H9 (cell line): ENCODE measurements around the gene GDPD2. TPM values are rescaled to one million over a fixed set of nuclear protein-coding genes. Genes with fewer than 3 reads are reported as not detected.

Source experiments
- DNase-seq: peaks from one replicate; pipeline ENCODE4 v3.0.0-alpha.2; 2017
- H2AFZ ChIP-seq: one replicate; pipeline ENCODE4 v1.6.1; 2013; ENCODE audit warnings: mild to moderate bottlenecking, low read length, control low read depth, moderate library complexity
- H2AK5ac ChIP-seq: 2 replicates; pipeline ENCODE4 v1.6.1; 2013; ENCODE audit warnings: low read length, control low read depth, mixed read lengths; ENCODE audit not compliant: insufficient read length
- H2BK120ac ChIP-seq: one replicate; pipeline ENCODE4 v1.6.1; 2013; ENCODE audit warnings: low read depth, mild to moderate bottlenecking, low read length, control low read depth, inconsistent platforms; ENCODE audit not compliant: poor library complexity, severe bottlenecking
- H2BK12ac ChIP-seq: 2 replicates; pipeline ENCODE4 v1.6.1; 2013; ENCODE audit warnings: low read length, control low read depth, mixed read lengths, low read depth; ENCODE audit not compliant: insufficient read length
- H2BK15ac ChIP-seq: 2 replicates; pipeline ENCODE4 v1.6.1; 2013; ENCODE audit warnings: low read depth, low read length, control low read depth
- H2BK20ac ChIP-seq: one replicate; pipeline ENCODE4 v1.6.1; 2013; ENCODE audit warnings: low read depth, mild to moderate bottlenecking, low read length, control low read depth, inconsistent platforms; ENCODE audit not compliant: poor library complexity, severe bottlenecking
- H2BK5ac ChIP-seq: 2 replicates; pipeline ENCODE4 v1.6.1; 2013; ENCODE audit warnings: low read length, control low read depth, mixed read lengths; ENCODE audit not compliant: insufficient read length
- H3K14ac ChIP-seq: 2 replicates; pipeline ENCODE4 v1.6.1; 2013; ENCODE audit warnings: low read length, control low read depth; ENCODE audit not compliant: insufficient read depth
- H3K18ac ChIP-seq: 2 replicates; pipeline ENCODE4 v1.6.1; 2013; ENCODE audit warnings: low read depth, mild to moderate bottlenecking, mixed read lengths, low read length, control low read depth; ENCODE audit not compliant: insufficient read length
- H3K23ac ChIP-seq: 2 replicates; pipeline ENCODE4 v1.6.1; 2013; ENCODE audit warnings: low read length, control low read depth, mixed read lengths, low read depth; ENCODE audit not compliant: insufficient read length
- H3K23me2 ChIP-seq: 2 replicates; pipeline ENCODE4 v1.6.1; 2013; ENCODE audit warnings: low read depth, mild to moderate bottlenecking, mixed read lengths, low read length, control low read depth; ENCODE audit not compliant: insufficient read length, poor library complexity, severe bottlenecking
- H3K27ac ChIP-seq: 2 replicates; pipeline ENCODE4 v1.5.1; 2013; ENCODE audit warnings: low read length, control low read depth, mixed read lengths, low read depth; ENCODE audit not compliant: insufficient read length
- H3K27me3 ChIP-seq: 2 replicates; pipeline ENCODE4 v1.6.1; 2013; ENCODE audit warnings: low read length, control low read depth, inconsistent platforms; ENCODE audit not compliant: insufficient read depth
- H3K4ac ChIP-seq: 2 replicates; pipeline ENCODE4 v1.6.1; 2013; ENCODE audit warnings: low read depth, mild to moderate bottlenecking, control low read depth, inconsistent platforms, low read length, moderate library complexity
- H3K4me1 ChIP-seq: 2 replicates; pipeline ENCODE4 v1.6.1; 2013; ENCODE audit warnings: low read length, control low read depth, inconsistent platforms; ENCODE audit not compliant: insufficient read depth
- H3K4me2 ChIP-seq: 2 replicates; pipeline ENCODE4 v1.6.1; 2013; ENCODE audit warnings: low read length, control low read depth, mixed read lengths; ENCODE audit not compliant: insufficient read length, insufficient read depth
- H3K56ac ChIP-seq: 2 replicates; pipeline ENCODE4 v1.6.1; 2013; ENCODE audit warnings: low read depth, mild to moderate bottlenecking, mixed read lengths, low read length, control low read depth; ENCODE audit not compliant: insufficient read length
- H3K79me1 ChIP-seq: 2 replicates; pipeline ENCODE4 v1.6.1; 2013; ENCODE audit warnings: low read depth, mild to moderate bottlenecking, moderate library complexity, low read length, control low read depth, inconsistent platforms; ENCODE audit not compliant: insufficient read depth, poor library complexity, severe bottlenecking
- H3K79me2 ChIP-seq: 2 replicates; pipeline ENCODE4 v1.6.1; 2013; ENCODE audit warnings: low read length, control low read depth, inconsistent platforms; ENCODE audit not compliant: insufficient read depth
- H3K9ac ChIP-seq: 2 replicates; pipeline ENCODE4 v1.6.1; 2013; ENCODE audit warnings: low read length, control low read depth, mixed read lengths; ENCODE audit not compliant: insufficient read length; ENCODE audit errors: extremely low read depth
- H3K9me3 ChIP-seq: one replicate; pipeline ENCODE4 v1.6.1; 2013; ENCODE audit warnings: low read depth, low read length, inconsistent platforms; ENCODE audit not compliant: control insufficient read depth
- H3T11ph ChIP-seq: one replicate; pipeline ENCODE4 v1.6.1; 2013; ENCODE audit warnings: mild to moderate bottlenecking, low read length, control low read depth, inconsistent platforms
- H4K20me1 ChIP-seq: one replicate; pipeline ENCODE4 v1.6.1; 2013; ENCODE audit not compliant: control insufficient read depth, insufficient read length, insufficient read depth
- H4K5ac ChIP-seq: 2 replicates; pipeline ENCODE4 v1.6.1; 2013; ENCODE audit warnings: low read depth, mild to moderate bottlenecking, mixed read lengths, low read length, control low read depth; ENCODE audit not compliant: insufficient read length
- H4K8ac ChIP-seq: replicated peaks from 2 replicates; pipeline ENCODE4 v1.6.1; 2013; ENCODE audit warnings: low read length, control low read depth, mixed read lengths, low read depth; ENCODE audit not compliant: insufficient read length
- H4K91ac ChIP-seq: 2 replicates; pipeline ENCODE4 v1.6.1; 2013; ENCODE audit warnings: low read depth, mild to moderate bottlenecking, moderate library complexity, mixed read lengths, low read length, control low read depth; ENCODE audit not compliant: insufficient read length
- H3K27ac Mint-ChIP-seq, 3 experiments: 2 replicates in 2 of 3; 3 replicates in 1 of 3; pipeline ENCODE4 v1.8.0; 2020 to 2021; ENCODE audit warnings: mixed read lengths in 3 of 3, mild to moderate bottlenecking in 1 of 3, moderate library complexity in 1 of 3
- H3K27me3 Mint-ChIP-seq: 2 replicates; pipeline ENCODE4 v1.8.0; 2021; ENCODE audit warnings: low read depth, mild to moderate bottlenecking, moderate library complexity, mixed read lengths
- H3K36me3 Mint-ChIP-seq, 3 experiments: 2 replicates in 2 of 3; 3 replicates in 1 of 3; pipeline ENCODE4 v1.8.0; 2020 to 2021; ENCODE audit warnings: low read depth in 3 of 3, mixed read lengths in 3 of 3; ENCODE audit not compliant: insufficient read depth in 1 of 3
- H3K4me1 Mint-ChIP-seq, 2 experiments: 2 replicates each; pipeline ENCODE4 v1.8.0; 2020; ENCODE audit warnings: mixed read lengths in 2 of 2
- H3K4me3 Mint-ChIP-seq, 2 experiments: 2 replicates in 1 of 2; 3 replicates in 1 of 2; pipeline ENCODE4 v1.8.0; 2020 to 2021; ENCODE audit warnings: mild to moderate bottlenecking in 2 of 2, mixed read lengths in 2 of 2, moderate library complexity in 1 of 2
- H3K9me3 Mint-ChIP-seq, 2 experiments: 2 replicates in 1 of 2; 3 replicates in 1 of 2; pipeline ENCODE4 v1.8.0; 2020; ENCODE audit warnings: mild to moderate bottlenecking in 2 of 2, mixed read lengths in 2 of 2, moderate library complexity in 1 of 2
- WGBS: extraction: QIAGEN DNeasy Blood & Tissue Kit; methylation state at CpG from one replicate; pipeline ENCODE4 v1.1.7; 2013; ENCODE audit warnings: missing lambda C conversion rate, low lambda C conversion rate, mixed read lengths; ENCODE audit not compliant: insufficient read length; ENCODE audit errors: extremely low coverage; 5-methylcytosine and 5-hydroxymethylcytosine counted together
- total RNA-seq: library from RNA; stranded (reverse); gene quantifications from 2 replicates; pipeline ENCODE4 v1.2.1, GENCODE V29; 2021
- TF ChIP-seq, protein P1 (sequence below): fragments of 200-600 bp; sonication (generic); conservative IDR thresholded peaks from 3 replicates; pipeline ENCODE4 v1.8.0; 2021; ENCODE audit warnings: antibody characterized with exemption, mild to moderate bottlenecking

Gene GDPD2
- total RNA-seq, 1 experiment from 2014 or later = 13.9 TPM

GRCh38 chrX:70442224-70442623, 19.1 kb downstream of the GDPD2 start:
- H3K27ac Mint-ChIP-seq = no peak overlapping the region
- peaks cover 0 to 9% of the 10 kb centered on the region in 2 experiments; a peak in 2 of 4 replicates for H3K4me1 Mint-ChIP-seq
- H3K23me2 ChIP-seq = no peaks in the 10 kb centered on the region
- no peaks in the 10 kb centered on the region for H3K79me2 ChIP-seq
- no peaks in the 10 kb centered on the region for H3K4me1 ChIP-seq
- no peak overlapping the region for H3K4ac ChIP-seq
- DNase-seq = no peak
- no peak overlapping the region for H2AFZ ChIP-seq
- H2BK20ac ChIP-seq = no peak overlapping the region
- H3K4me2 ChIP-seq = no peak overlapping the region
- no peak overlapping the region for H4K91ac ChIP-seq
- peaks cover 56% of the 10 kb centered on the region for H3K9me3 ChIP-seq
- no peaks in the 10 kb centered on the region for H4K20me1 ChIP-seq
- H2BK5ac ChIP-seq = no peak overlapping the region
- H4K5ac ChIP-seq = no peak overlapping the region
- no peak overlapping the region for H3K23ac ChIP-seq
- no peak overlapping the region for H2BK15ac ChIP-seq
- no peak overlapping the region for H2AK5ac ChIP-seq
- H3K79me1 ChIP-seq = no peaks in the 10 kb centered on the region
- peaks cover 70 to 71% of the 10 kb centered on the region in 2 experiments for H3K9me3 Mint-ChIP-seq
- 0 out of 7 replicates have a peak, but pooled peaks cover 0 to 2% (median 0%) of the 10 kb centered on the region in 3 experiments for H3K36me3 Mint-ChIP-seq
- H3K18ac ChIP-seq = no peak overlapping the region
- H3K9ac ChIP-seq = no peak overlapping the region
- H2BK12ac ChIP-seq = no peak overlapping the region
- no peak overlapping the region for H3K27ac ChIP-seq
- TF ChIP-seq, protein P1, sequence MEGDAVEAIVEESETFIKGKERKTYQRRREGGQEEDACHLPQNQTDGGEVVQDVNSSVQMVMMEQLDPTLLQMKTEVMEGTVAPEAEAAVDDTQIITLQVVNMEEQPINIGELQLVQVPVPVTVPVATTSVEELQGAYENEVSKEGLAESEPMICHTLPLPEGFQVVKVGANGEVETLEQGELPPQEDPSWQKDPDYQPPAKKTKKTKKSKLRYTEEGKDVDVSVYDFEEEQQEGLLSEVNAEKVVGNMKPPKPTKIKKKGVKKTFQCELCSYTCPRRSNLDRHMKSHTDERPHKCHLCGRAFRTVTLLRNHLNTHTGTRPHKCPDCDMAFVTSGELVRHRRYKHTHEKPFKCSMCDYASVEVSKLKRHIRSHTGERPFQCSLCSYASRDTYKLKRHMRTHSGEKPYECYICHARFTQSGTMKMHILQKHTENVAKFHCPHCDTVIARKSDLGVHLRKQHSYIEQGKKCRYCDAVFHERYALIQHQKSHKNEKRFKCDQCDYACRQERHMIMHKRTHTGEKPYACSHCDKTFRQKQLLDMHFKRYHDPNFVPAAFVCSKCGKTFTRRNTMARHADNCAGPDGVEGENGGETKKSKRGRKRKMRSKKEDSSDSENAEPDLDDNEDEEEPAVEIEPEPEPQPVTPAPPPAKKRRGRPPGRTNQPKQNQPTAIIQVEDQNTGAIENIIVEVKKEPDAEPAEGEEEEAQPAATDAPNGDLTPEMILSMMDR = no peak
- no peak overlapping the region for H4K8ac ChIP-seq
- H2BK120ac ChIP-seq = no peak overlapping the region
- peaks cover 30% of the 10 kb centered on the region for H3K27me3 Mint-ChIP-seq
- no peak overlapping the region for H3K4me3 Mint-ChIP-seq
- no peak overlapping the region for H3T11ph ChIP-seq
- no peak overlapping the region for H3K56ac ChIP-seq
- H3K27me3 ChIP-seq = peaks cover 2% of the 10 kb centered on the region; the same call in 1 of the 2 replicates
- WGBS = no CpG with 5 or more reads among the region's 6 CpGs
- H3K14ac ChIP-seq = no peak overlapping the region
